HG03460 (cell line): Measurements from ENCODE around the gene NTM.
"Not testable (repeated sequence)": the region's sequence is repeated elsewhere in the genome, so short reads cannot be mapped to it uniquely, and the experiment has no call there.

ENCODE experiments used
- ATAC-seq: cut with Tn5 transposase; IDR thresholded peaks from one replicate; pipeline ENCODE4 v1.9.1; 2021; ENCODE audit not compliant: unreplicated experiment

NTM gene

DNA sequence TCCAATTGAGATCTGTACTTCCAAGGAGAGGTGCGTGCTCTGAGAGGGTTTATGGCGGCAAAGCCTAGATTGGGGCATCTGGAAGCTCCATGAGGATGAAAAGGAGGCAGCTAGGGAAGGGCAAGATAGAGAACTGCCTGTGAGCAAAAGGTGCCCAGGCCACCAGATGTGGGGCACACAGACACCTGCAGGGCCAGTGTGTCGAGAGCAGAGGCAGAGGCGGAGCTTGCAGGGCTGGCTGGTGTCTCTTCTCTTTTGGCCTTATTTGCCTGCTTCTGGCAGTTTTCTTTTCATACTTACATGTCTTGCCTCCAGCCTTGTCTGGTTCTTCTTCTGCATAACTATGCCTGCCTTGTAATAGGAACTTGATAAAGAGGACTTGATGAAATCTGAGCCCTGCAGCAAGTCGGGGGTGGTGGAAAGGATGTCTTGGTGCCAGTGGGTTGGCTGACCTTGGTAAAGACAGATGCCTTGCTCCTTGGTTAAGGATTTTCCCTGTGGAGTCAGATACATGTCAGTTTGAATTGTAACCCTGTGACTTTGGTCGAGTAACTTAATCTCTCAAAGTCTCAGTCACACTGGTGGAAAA lies 680.3 kb downstream of the NTM start:
- no peak for ATAC-seq

- no peak for ATAC-seq
Measured at GRCh38 chr11:132051704-132052103, 681.3 kb downstream of the NTM start.

DNA sequence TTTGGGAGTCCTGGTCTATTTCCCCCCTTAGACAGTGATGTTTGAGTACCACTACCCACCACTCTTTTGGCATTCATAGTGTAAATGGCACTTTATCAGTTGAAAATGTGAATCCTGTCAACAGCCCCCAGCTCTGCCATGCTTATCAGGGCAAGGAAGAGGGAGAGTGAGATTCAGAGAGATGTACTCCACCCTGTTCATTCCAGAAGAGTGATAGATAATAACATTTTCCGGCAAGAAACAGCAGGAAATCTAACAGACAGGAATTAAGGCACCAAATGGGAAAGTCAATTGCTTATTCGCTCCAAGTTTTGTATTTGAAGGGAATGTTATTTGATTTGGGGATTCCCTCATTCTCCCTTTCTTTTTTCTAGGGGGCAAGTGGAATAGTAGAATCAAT lies 681.9 kb downstream of the NTM start:
- ATAC-seq: no peak

- no peak for ATAC-seq
Measured at GRCh38 chr11:132052904-132053303, 682.5 kb downstream of the NTM start.

DNA sequence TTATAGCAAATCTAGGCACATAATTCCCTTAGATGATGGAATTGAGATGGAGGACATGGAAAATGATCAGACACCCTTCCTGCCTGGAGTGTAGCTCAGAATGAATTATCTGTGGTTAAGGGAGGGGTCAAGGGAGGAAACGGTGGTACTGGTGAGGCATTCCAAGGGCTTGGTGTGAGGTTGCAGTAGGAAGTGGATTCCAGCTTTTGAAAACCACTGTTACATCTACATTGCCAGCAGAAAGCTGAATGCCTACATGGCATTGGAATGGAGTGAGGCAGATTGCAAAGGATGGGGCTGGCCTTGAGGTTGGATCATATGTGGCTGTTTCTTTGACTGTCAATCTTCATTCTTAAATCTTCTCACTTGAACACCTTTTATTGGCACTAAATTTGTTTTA lies 684.4 kb downstream of the NTM start:
- no peak for ATAC-seq

DNA sequence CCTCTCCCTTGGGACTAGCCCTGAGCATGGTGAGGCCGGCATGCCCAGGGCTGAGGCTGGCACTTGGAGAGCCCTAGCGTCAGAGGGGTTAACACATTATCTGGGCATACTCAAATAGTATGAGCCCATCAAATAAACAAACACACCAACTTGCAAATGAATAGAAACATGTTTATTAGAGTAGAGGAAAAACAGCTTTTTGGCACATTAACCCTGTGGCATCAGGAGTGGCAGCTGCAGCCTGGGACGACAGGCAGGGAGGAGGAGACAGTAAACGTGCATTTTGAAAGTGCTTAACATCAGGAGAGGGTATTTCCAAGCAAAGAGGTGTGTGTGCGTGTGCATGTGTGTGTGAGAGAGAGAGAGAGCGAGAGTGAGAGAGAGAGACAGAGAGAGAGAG lies 684.9 kb downstream of the NTM start:
- ATAC-seq: no peak

DNA sequence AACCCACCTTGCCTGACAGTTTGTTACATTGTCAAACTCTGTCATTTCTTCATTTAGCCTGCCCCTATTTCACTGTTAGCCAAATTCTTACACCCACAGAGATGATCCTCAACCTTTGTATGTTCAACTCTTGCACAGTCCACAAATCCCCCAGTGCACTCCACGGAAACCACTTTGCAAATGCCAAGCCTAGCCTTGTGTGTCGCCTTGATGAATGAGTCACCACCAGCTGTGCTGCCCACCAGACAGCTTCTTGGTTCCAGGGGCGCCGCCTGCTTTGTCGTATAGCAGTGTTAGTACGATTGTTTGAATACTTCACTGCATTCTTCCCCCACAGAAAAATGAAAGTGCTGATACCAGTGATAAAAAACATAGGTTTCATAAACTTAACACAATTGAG lies 686.3 kb downstream of the NTM start:
- no peak for ATAC-seq

DNA sequence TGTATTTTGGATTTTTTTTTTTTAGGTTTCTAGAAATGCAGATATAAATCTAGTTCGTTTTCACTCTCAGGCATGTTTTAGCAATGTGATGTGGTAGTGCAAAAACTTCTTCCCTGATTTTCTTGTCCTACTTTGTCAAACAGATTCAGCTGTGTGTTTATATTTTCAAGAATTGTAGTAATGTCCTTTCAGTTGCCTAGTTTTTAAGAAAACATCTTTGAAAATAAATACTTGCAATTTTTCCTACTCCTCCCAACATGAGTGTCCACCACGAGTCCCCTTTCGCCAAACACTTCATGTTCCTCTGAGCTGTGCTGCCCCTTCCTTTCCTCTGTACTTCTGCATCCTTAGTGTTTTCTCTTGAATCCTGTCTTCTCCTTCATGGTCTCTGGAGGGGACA lies 686.9 kb downstream of the NTM start:
- ATAC-seq: no peak

DNA sequence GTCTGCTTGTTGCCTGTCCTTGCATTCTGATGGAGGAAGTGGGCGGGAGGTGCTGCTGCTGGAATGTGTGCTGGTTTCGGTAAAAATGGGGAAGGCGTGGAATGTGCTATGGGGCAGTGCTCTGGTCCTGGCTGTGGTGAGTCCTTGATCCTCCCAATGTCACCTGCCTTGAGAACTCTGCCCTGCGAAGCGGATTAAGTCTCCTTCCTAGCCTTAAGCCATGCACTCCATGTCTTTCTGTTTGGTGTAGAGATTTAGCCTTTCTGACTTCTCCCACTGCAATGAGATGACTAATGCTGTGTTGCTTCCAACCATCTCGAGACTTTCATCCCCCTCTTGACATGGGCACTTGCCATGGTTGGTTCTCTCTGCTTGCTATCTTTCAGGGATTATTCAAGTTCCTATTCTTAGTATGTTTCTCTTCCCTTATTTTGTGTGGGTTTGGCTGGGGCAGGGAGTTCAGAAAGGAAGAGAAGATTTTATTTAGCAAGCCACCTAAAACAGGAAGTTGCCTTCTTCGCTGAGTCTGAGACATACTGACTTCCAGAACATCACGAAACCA lies 687.9 kb downstream of the NTM start:
- ATAC-seq: no peak

- no peak for ATAC-seq
Measured at GRCh38 chr11:132060567-132060966, 690.2 kb downstream of the NTM start.

GRCh38 chr11:132062031-132062430 lies 691.6 kb downstream of the NTM start:
- no peak for ATAC-seq

- ATAC-seq: no peak
Measured at GRCh38 chr11:132062541-132062940, 692.1 kb downstream of the NTM start.

GRCh38 chr11:132064987-132065620 lies 694.7 kb downstream of the NTM start:
- no peak for ATAC-seq

DNA sequence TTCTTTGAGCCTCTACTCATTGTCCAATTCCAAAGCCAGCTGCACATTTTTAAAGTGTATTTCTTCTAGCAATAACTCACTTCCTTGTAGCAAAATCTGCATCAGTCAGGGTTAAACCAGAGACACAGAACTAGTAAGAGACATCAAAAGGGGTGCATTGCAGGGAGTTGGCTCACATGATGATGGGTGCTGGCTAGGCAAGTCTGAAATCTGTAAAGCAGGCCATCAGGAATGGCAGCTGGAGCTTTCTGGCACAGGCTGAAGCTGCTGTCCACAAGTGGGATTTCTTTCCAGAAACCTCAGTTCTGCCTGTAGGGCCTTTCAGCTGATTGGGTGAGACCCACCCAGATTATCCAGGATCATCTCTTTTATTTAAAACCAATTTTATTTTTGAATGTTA lies 698.1 kb downstream of the NTM start:
- ATAC-seq: no peak

GRCh38 chr11:132069593-132069992 lies 699.2 kb downstream of the NTM start:
- not testable (repeated sequence) for ATAC-seq

DNA sequence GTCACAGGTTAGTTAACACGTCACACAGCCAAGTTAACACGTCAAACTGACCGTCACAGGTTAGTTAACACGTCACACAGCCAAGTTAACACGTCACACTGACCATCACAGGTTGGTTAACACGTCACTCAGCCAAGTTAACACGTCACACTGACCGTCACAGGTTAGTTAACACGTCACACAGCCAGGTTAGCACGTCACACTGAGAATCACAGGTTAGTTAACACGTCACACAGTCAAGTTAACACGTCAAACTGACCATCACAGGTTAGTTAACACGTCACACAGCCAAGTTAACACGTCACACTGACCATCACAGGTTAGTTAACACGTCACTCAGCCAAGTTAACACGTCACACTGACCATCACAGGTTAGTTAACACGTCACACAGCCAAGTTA lies 700.5 kb downstream of the NTM start:
- not testable (repeated sequence) for ATAC-seq

DNA sequence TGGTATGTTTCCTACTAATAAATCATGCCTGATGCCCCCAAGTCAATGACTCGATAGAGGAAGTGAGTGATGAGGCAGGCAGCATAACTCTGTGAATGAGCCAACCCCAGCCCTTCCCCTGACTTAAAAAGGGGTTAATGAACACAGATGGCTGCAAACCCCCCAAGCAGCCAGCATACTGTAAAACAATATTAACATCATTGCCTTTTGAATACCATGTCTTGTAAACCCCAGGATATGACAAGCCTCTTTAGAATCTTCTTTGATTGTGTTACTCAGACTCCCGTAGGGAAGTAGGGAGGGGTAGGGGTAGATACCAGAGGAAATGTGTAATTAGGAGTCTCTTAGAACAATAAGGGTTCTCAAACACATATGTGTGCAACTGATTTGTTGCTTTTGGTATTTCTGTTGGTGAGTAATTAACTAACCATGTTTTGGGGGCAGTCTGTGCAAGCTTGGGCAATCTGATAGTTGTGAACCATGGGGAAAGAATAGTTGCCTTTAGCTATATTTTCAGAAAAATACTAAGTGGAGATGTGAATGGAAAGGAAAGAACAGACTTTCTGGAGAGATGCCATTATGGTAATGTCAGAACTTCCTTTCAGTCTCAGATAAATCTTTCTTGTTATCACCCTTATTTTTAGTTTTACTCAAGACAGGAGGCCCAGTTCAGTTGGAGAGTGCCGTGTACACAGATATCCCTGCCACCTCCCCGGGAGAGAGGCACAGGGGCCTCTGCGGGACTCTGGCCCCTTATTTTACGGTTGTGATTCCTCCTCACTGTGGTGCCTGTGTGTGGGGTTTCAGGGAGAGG lies 701.8 kb downstream of the NTM start:
- no peak for ATAC-seq

DNA sequence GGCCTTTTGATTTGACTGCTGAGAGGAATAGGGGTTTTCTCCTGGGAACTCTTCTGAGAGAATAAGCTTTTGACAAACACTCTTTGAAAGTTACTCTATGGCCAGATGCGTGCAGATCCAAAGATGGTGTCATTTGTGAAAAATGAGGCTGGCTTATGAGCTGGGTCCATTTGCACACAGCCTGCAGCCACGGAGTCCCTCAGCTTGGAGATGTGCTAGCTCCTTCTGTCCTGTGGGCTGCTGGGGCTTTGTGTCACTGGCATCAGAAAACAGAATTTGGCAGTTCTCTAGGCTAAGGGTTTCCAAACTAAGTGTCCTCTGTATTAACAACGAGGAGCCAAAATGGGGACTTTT lies 702.4 kb downstream of the NTM start:
- ATAC-seq: no peak

DNA sequence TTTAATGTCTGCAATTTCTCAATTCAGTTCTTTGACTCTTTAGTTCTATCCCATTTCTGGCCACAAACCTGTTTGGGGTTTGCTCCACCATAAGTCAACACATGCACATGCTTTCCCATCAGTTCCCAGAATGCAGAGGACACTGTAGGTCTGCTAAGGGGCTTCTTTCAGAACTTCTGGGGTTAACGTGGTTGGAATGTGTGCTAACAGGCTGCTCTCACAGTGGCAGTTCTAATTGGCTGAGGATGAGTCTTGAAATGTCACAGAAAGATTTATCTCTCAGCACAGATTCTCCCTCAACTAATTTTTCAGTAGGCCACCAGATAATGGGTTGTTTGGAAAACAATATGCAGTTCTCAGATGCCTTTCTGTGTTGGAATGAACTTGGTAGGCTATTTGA lies 703.4 kb downstream of the NTM start:
- no peak for ATAC-seq

DNA sequence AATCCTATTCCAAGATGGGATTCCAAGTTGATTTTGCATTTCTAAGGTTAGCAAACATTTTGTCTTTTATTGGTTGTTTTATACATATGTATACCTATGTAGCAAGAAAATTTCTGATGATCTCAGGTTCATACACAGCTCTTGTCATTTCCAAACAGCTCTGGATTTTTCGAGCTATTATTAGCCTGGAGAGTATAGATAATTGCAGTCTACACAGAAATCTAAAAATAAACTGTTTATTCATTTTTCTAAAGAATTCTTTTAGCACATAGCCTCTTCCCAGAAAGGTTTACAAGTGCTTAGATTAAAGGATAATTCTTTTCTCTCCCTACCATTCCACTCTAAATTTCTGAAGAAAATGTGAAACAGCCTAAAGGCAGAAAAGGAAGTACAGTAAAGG lies 705.0 kb downstream of the NTM start:
- no peak for ATAC-seq

GRCh38 chr11:132077416-132077815 lies 707.0 kb downstream of the NTM start:
- no peak for ATAC-seq
